Measurements from ENCODE around the gene C4orf50. TPM values are rescaled to one million over a fixed set of nuclear protein-coding genes. Genes with fewer than 3 reads are reported as not detected.

Gene C4orf50
- total and polyA plus RNA-seq, 2 experiments from 2014 or later = 0.06 to 0.31 TPM

- no peaks in the 10 kb centered on the region for H3K9me2 ChIP-seq (ENCODE audit: insufficient read depth)
- Mint-ChIP-seq H3K27ac (no peak overlapping the region), H3K9me3 (no peaks in the 10 kb centered on the region), H3K27me3 (ENCODE audit: insufficient read depth, low read depth, poor library complexity) (peaks cover 5% of the 10 kb centered on the region), H3K4me3 (no peak overlapping the region), H3K4me1 (peaks cover 24% of the 10 kb centered on the region), H3K36me3 (ENCODE audit: low read depth) (no peaks in the 10 kb centered on the region)
- ATAC-seq (peak; percentile 45), DNase-seq (ENCODE audit: low spot score) (no peak)
- H3K27ac ChIP-seq (ENCODE audit: low read depth) = no peak overlapping the region
- no peaks in the 10 kb centered on the region for H3K27me3 ChIP-seq (ENCODE audit: insufficient read depth)
- no peak overlapping the region for H3K4me3 ChIP-seq
- no peak for TF ChIP-seq EZH2 (IDR thresholded peaks at IDR 0.05; ENCODE audit: low read depth, unreplicated experiment)
- TF ChIP-seq ZNF114 (CRISPR knock-in tag; IDR thresholded peaks at IDR 0.05) = no peak
- TF ChIP-seq, protein P1, sequence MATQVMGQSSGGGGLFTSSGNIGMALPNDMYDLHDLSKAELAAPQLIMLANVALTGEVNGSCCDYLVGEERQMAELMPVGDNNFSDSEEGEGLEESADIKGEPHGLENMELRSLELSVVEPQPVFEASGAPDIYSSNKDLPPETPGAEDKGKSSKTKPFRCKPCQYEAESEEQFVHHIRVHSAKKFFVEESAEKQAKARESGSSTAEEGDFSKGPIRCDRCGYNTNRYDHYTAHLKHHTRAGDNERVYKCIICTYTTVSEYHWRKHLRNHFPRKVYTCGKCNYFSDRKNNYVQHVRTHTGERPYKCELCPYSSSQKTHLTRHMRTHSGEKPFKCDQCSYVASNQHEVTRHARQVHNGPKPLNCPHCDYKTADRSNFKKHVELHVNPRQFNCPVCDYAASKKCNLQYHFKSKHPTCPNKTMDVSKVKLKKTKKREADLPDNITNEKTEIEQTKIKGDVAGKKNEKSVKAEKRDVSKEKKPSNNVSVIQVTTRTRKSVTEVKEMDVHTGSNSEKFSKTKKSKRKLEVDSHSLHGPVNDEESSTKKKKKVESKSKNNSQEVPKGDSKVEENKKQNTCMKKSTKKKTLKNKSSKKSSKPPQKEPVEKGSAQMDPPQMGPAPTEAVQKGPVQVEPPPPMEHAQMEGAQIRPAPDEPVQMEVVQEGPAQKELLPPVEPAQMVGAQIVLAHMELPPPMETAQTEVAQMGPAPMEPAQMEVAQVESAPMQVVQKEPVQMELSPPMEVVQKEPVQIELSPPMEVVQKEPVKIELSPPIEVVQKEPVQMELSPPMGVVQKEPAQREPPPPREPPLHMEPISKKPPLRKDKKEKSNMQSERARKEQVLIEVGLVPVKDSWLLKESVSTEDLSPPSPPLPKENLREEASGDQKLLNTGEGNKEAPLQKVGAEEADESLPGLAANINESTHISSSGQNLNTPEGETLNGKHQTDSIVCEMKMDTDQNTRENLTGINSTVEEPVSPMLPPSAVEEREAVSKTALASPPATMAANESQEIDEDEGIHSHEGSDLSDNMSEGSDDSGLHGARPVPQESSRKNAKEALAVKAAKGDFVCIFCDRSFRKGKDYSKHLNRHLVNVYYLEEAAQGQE (IDR thresholded peaks at IDR 0.05; ENCODE audit: unreplicated experiment) = no peak
- TF ChIP-seq CREB1 (CRISPR knock-in tag; IDR thresholded peaks at IDR 0.05; ENCODE audit: low read depth) = no peak
- TF ChIP-seq STAT1 (IDR thresholded peaks at IDR 0.05; ENCODE audit: unreplicated experiment) = no peak
- TF ChIP-seq, protein P2, sequence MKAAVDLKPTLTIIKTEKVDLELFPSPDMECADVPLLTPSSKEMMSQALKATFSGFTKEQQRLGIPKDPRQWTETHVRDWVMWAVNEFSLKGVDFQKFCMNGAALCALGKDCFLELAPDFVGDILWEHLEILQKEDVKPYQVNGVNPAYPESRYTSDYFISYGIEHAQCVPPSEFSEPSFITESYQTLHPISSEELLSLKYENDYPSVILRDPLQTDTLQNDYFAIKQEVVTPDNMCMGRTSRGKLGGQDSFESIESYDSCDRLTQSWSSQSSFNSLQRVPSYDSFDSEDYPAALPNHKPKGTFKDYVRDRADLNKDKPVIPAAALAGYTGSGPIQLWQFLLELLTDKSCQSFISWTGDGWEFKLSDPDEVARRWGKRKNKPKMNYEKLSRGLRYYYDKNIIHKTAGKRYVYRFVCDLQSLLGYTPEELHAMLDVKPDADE (IDR thresholded peaks at IDR 0.05) = no peak
- TF ChIP-seq JUNB (IDR thresholded peaks at IDR 0.05; ENCODE audit: unreplicated experiment) = no peak
- TF ChIP-seq, protein P3, sequence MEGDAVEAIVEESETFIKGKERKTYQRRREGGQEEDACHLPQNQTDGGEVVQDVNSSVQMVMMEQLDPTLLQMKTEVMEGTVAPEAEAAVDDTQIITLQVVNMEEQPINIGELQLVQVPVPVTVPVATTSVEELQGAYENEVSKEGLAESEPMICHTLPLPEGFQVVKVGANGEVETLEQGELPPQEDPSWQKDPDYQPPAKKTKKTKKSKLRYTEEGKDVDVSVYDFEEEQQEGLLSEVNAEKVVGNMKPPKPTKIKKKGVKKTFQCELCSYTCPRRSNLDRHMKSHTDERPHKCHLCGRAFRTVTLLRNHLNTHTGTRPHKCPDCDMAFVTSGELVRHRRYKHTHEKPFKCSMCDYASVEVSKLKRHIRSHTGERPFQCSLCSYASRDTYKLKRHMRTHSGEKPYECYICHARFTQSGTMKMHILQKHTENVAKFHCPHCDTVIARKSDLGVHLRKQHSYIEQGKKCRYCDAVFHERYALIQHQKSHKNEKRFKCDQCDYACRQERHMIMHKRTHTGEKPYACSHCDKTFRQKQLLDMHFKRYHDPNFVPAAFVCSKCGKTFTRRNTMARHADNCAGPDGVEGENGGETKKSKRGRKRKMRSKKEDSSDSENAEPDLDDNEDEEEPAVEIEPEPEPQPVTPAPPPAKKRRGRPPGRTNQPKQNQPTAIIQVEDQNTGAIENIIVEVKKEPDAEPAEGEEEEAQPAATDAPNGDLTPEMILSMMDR (conservative IDR thresholded peaks at IDR 0.05; ENCODE audit: low read depth in 2 of 2) = no peak
- TF ChIP-seq NANOG (IDR thresholded peaks at IDR 0.05; ENCODE audit: borderline replicate concordance) = no peak
- TF ChIP-seq, protein P4, sequence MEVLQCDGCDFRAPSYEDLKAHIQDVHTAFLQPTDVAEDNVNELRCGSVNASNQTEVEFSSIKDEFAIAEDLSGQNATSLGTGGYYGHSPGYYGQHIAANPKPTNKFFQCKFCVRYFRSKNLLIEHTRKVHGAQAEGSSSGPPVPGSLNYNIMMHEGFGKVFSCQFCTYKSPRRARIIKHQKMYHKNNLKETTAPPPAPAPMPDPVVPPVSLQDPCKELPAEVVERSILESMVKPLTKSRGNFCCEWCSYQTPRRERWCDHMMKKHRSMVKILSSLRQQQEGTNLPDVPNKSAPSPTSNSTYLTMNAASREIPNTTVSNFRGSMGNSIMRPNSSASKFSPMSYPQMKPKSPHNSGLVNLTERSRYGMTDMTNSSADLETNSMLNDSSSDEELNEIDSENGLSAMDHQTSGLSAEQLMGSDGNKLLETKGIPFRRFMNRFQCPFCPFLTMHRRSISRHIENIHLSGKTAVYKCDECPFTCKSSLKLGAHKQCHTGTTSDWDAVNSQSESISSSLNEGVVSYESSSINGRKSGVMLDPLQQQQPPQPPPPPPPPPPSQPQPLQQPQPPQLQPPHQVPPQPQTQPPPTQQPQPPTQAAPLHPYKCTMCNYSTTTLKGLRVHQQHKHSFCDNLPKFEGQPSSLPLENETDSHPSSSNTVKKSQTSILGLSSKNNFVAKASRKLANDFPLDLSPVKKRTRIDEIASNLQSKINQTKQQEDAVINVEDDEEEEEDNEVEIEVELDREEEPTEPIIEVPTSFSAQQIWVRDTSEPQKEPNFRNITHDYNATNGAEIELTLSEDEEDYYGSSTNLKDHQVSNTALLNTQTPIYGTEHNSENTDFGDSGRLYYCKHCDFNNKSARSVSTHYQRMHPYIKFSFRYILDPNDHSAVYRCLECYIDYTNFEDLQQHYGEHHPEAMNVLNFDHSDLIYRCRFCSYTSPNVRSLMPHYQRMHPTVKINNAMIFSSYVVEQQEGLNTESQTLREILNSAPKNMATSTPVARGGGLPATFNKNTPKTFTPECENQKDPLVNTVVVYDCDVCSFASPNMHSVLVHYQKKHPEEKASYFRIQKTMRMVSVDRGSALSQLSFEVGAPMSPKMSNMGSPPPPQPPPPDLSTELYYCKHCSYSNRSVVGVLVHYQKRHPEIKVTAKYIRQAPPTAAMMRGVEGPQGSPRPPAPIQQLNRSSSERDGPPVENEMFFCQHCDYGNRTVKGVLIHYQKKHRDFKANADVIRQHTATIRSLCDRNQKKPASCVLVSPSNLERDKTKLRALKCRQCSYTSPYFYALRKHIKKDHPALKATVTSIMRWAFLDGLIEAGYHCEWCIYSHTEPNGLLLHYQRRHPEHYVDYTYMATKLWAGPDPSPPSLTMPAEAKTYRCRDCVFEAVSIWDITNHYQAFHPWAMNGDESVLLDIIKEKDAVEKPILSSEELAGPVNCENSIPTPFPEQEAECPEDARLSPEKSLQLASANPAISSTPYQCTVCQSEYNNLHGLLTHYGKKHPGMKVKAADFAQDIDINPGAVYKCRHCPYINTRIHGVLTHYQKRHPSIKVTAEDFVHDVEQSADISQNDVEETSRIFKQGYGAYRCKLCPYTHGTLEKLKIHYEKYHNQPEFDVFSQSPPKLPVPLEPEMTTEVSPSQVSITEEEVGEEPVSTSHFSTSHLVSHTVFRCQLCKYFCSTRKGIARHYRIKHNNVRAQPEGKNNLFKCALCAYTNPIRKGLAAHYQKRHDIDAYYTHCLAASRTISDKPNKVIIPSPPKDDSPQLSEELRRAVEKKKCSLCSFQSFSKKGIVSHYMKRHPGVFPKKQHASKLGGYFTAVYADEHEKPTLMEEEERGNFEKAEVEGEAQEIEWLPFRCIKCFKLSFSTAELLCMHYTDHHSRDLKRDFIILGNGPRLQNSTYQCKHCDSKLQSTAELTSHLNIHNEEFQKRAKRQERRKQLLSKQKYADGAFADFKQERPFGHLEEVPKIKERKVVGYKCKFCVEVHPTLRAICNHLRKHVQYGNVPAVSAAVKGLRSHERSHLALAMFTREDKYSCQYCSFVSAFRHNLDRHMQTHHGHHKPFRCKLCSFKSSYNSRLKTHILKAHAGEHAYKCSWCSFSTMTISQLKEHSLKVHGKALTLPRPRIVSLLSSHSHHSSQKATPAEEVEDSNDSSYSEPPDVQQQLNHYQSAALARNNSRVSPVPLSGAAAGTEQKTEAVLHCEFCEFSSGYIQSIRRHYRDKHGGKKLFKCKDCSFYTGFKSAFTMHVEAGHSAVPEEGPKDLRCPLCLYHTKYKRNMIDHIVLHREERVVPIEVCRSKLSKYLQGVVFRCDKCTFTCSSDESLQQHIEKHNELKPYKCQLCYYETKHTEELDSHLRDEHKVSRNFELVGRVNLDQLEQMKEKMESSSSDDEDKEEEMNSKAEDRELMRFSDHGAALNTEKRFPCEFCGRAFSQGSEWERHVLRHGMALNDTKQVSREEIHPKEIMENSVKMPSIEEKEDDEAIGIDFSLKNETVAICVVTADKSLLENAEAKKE (CRISPR knock-in tag; IDR thresholded peaks at IDR 0.05) = no peak
- no peak for TF ChIP-seq EZH2phosphoT487 (IDR thresholded peaks at IDR 0.05; ENCODE audit: unreplicated experiment)
- no peak for TF ChIP-seq ZNF331 (CRISPR knock-in tag; IDR thresholded peaks at IDR 0.05; ENCODE audit: low read depth)
- TF ChIP-seq POLR2AphosphoS5 (IDR thresholded peaks at IDR 0.05; ENCODE audit: low read depth) = no peak
- 0 out of 2 replicates have a peak overlapping the region, but pooled peaks have one; percentile 43 for H3K4me2 ChIP-seq
- H3F3A ChIP-seq (replicated peaks; ENCODE audit: low read depth) = no peaks in the 10 kb centered on the region
- H3K36me3 ChIP-seq (ENCODE audit: insufficient read depth) = no peaks in the 10 kb centered on the region
- H4K20me1 ChIP-seq (replicated peaks; ENCODE audit: insufficient read depth) = no peaks in the 10 kb centered on the region
- peaks cover 10% of the 10 kb centered on the region; the same call in 1 of the 2 replicates for H3K4me1 ChIP-seq (ENCODE audit: insufficient read depth)
- no peaks in the 10 kb centered on the region for H3K79me2 ChIP-seq (replicated peaks; ENCODE audit: insufficient read depth)
- peak overlapping the region; percentile 59 for H2AFZ ChIP-seq
These were observed 86.7 kb downstream of the C4orf50 start for GRCh38 chr4:5931526-5931925.

Measured in GM23338 (cell line).